ENCODE data around the gene COL21A1.

DNA sequence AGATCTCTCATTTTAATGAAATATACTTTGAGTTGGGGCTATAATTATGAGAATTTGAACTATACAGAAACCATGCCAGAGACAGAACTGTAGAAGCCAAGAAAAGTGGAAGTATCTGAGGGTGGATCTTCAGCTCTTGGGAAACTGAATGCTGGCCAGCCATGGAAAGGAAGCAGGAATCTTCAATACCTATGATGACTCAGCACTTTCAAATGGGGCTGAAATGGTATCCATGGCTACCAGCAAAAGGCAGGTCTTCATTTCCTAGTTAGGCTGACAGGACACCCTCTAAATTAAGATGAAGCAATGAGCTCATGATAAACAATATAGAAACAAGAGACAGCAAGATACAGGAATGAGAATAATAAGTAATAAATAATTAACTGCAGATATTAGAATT lies 171.3 kb downstream of the COL21A1 start:
- TF ChIP-seq POLR2A (IDR thresholded peaks at IDR 0.05) (no peak), POLR2AphosphoS5 (IDR thresholded peaks at IDR 0.05) (no peak)
- TF ChIP-seq, protein P1, sequence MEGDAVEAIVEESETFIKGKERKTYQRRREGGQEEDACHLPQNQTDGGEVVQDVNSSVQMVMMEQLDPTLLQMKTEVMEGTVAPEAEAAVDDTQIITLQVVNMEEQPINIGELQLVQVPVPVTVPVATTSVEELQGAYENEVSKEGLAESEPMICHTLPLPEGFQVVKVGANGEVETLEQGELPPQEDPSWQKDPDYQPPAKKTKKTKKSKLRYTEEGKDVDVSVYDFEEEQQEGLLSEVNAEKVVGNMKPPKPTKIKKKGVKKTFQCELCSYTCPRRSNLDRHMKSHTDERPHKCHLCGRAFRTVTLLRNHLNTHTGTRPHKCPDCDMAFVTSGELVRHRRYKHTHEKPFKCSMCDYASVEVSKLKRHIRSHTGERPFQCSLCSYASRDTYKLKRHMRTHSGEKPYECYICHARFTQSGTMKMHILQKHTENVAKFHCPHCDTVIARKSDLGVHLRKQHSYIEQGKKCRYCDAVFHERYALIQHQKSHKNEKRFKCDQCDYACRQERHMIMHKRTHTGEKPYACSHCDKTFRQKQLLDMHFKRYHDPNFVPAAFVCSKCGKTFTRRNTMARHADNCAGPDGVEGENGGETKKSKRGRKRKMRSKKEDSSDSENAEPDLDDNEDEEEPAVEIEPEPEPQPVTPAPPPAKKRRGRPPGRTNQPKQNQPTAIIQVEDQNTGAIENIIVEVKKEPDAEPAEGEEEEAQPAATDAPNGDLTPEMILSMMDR (IDR thresholded peaks at IDR 0.05): no peak
